NT2/D1 (cell line): ENCODE results near the gene FOXRED1.

Experiments
- SUZ12 ChIP-seq: IDR thresholded peaks from 2 replicates; pipeline ENCODE4 v1.6.1; 2011; ENCODE audit not compliant: insufficient read length, insufficient read depth; ENCODE audit errors: extremely low read depth
- YY1 ChIP-seq: IDR thresholded peaks from 2 replicates; pipeline ENCODE4 v1.6.1; 2011; ENCODE audit not compliant: insufficient read length, insufficient read depth
- ZNF274 ChIP-seq: IDR thresholded peaks from 2 replicates; pipeline ENCODE4 v1.6.1; 2011; ENCODE audit warnings: mild to moderate bottlenecking, low read depth, low read length

GRCh38 chr11:126257144-126257543, 11.8 kb upstream of the FOXRED1 start:
- TF ChIP-seq YY1 (no peak), ZNF274 (no peak), SUZ12 (no peak)
